ENCODE measurements around the gene CECR2. TPM values are rescaled to one million over a fixed set of nuclear protein-coding genes. Genes with fewer than 3 reads are reported as not detected.

Gene CECR2
- total RNA-seq, 1 donor from 2014 or later, result 1.1 TPM

DNA sequence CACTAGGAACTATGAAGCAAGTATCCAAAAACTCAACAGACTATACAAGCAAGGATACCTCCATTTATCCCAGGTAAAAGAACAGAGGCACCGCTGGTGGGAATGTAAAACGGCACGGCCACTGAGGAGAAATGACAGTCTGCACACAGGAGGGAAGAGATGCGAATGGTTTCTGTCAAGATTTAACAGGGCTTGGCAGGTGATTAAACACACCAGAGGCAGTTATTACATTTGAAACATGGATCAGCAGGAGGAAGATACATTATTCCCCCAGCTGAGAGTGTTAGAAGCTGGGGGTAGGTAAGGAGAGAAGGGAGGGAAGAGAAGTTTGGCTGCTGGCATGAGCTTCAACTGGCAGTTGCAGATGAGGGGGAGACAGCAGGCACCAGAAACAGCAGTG, 229.1 kb downstream of the CECR2 start:
- no peak for DNase-seq (ENCODE audit: low spot score)

GRCh38 chr22:17601031-17601430, 231.8 kb downstream of the CECR2 start:
- no peak for DNase-seq (ENCODE audit: low spot score)

GRCh38 chr22:17603668-17604067, 234.4 kb downstream of the CECR2 start:
- no peak for DNase-seq (ENCODE audit: low spot score)

GRCh38 chr22:17606496-17606895, 237.2 kb downstream of the CECR2 start:
- DNase-seq (ENCODE audit: low spot score), result no peak

Other genes starting within 250 kb of the CECR2 start
- gene TMEM121B, start 248.1 kb upstream of the CECR2 start, total RNA-seq, result 1.0 TPM
- 28.4 TPM for gene HDHD5, start 210.2 kb upstream of the CECR2 start, total RNA-seq
- 12.4 TPM for gene ADA2, start 150.0 kb upstream of the CECR2 start, total RNA-seq
- gene SLC25A18, start 194.0 kb downstream of the CECR2 start, total RNA-seq, result 8.4 TPM

All from mesenteric fat pad (tissue), 1 donor.